Stomach (tissue), 4 donors: ENCODE data around the gene GRAMD2A.

Source experiments
- CTCF ChIP-seq, 7 experiments: fragments of 450-650 bp in 4 of 7; fragments of 200-600 bp in 3 of 7; sonication (generic) in 3 of 7; IDR thresholded peaks; one replicate each; pipeline ENCODE4 v1.5.1; 2016 to 2019; ENCODE audit warnings: antibody characterized with exemption in 7 of 7, control low read depth in 2 of 7, mild to moderate bottlenecking in 1 of 7
- EP300 ChIP-seq: sonication (generic); formaldehyde crosslinking; IDR thresholded peaks from one replicate; pipeline ENCODE4 v1.6.1; 2017; ENCODE audit warnings: antibody characterized with exemption
- POLR2A ChIP-seq, 4 donors: fragments of 450-650 bp; IDR thresholded peaks; one replicate each; pipeline ENCODE4 v1.6.1; 2016; ENCODE audit warnings: antibody characterized with exemption in 4 of 4, control low read depth in 2 of 4, mild to moderate bottlenecking in 1 of 4, moderate library complexity in 1 of 4

DNA sequence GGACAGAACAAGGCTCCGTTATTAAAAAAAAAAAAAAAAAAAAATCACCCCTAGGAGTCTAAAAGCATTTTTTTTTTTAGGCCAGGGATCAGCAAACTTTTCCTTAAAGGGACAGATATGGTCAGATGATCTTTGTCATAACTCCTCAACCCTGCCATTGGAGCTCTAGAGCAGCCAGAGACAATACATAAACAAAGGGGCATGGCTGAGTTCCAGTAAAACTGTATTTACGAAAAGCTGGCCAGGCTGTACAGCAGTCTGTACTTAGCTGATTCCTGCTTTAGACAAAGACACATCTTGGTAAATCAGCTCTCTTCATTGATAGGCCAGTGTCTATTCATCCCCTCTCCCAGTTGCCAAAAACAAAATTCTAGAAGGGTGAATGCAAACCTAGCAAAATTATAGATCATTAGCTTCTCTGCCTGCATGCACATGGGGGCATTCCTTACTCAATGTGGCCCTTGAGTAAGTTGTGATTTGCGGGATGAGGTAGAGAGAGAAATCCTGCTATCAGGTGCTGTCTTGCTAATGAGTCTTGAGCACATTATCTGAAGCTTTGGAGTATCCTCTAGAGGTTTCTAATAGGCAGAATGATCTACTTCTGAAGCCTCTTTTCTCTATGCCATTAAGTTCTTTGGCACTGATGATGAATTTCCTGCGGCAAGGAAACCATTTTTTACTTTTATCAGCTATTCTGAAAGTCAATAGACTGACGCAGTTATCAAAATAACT is 44.2 kb downstream of the GRAMD2A start:
- TF ChIP-seq CTCF (IDR thresholded peaks at IDR 0.05) = no peak
- no peak for TF ChIP-seq POLR2A (IDR thresholded peaks at IDR 0.05)
- TF ChIP-seq EP300 = no peak
